ENCODE data around the gene TESPA1. TPM values are rescaled to one million over a fixed set of nuclear protein-coding genes. Genes with fewer than 3 reads are reported as not detected.

TESPA1 gene
- total RNA-seq, 4 donors from 2014 or later, result 1.2 to 9.6 (median 4.5) TPM

GRCh38 chr12:54934419-54934818 is 50.1 kb downstream of the TESPA1 start:
- peaks cover 0 to 9% (median 0%) of the 10 kb centered on the region in 4 donors for H3K9me3 ChIP-seq
- H3K27ac ChIP-seq, result no peak overlapping the region
- DNase-seq, result no peak
- no peaks in the 10 kb centered on the region for H3K36me3 ChIP-seq
- H3K4me3 ChIP-seq, result no peak overlapping the region
- TF ChIP-seq POLR2A (IDR thresholded peaks at IDR 0.05) (no peak), CTCF (IDR thresholded peaks at IDR 0.05) (no peak)
- H3K4me1 ChIP-seq, result peaks cover 0 to 6% (median 0%) of the 10 kb centered on the region in 4 donors
- no peaks in the 10 kb centered on the region for H3K27me3 ChIP-seq

GRCh38 chr12:54933376-54933775 is 51.2 kb downstream of the TESPA1 start:
- H3K4me1 ChIP-seq, result peaks cover 0 to 6% (median 0%) of the 10 kb centered on the region in 4 donors
- no peaks in the 10 kb centered on the region for H3K36me3 ChIP-seq
- TF ChIP-seq POLR2A (IDR thresholded peaks at IDR 0.05) (no peak), CTCF (IDR thresholded peaks at IDR 0.05) (no peak)
- H3K4me3 ChIP-seq, result no peak overlapping the region
- no peaks in the 10 kb centered on the region for H3K27me3 ChIP-seq
- H3K9me3 ChIP-seq, result peaks cover 0 to 9% (median 0%) of the 10 kb centered on the region in 4 donors
- no peak overlapping the region for H3K27ac ChIP-seq
- DNase-seq, result no peak

- no peak for DNase-seq
- Histone ChIP-seq H3K4me3 (no peak overlapping the region), H3K36me3 (no peaks in the 10 kb centered on the region), H3K27me3 (no peaks in the 10 kb centered on the region), H3K27ac (no peak overlapping the region), H3K4me1 (peaks cover 0 to 6% (median 0%) of the 10 kb centered on the region in 4 donors), H3K9me3 (peaks cover 0 to 9% (median 0%) of the 10 kb centered on the region in 4 donors)
- TF ChIP-seq CTCF (IDR thresholded peaks at IDR 0.05), result no peak
- TF ChIP-seq POLR2A (IDR thresholded peaks at IDR 0.05), result no peak
Measured at GRCh38 chr12:54932691-54933090, 51.9 kb downstream of the TESPA1 start.

- H3K4me3 ChIP-seq, result no peak overlapping the region
- no peak for DNase-seq
- H3K9me3 ChIP-seq, result peaks cover 0 to 9% (median 0%) of the 10 kb centered on the region in 4 donors
- peaks cover 0 to 6% (median 0%) of the 10 kb centered on the region in 4 donors for H3K4me1 ChIP-seq
- no peak overlapping the region for H3K27ac ChIP-seq
- H3K27me3 ChIP-seq, result no peaks in the 10 kb centered on the region
- H3K36me3 ChIP-seq, result no peaks in the 10 kb centered on the region
- TF ChIP-seq POLR2A (IDR thresholded peaks at IDR 0.05) (no peak), CTCF (IDR thresholded peaks at IDR 0.05) (no peak)
Measured at GRCh38 chr12:54932038-54932437, 52.5 kb downstream of the TESPA1 start.

- H3K4me1 ChIP-seq, result no peaks in the 10 kb centered on the region
- TF ChIP-seq POLR2A (IDR thresholded peaks at IDR 0.05), result no peak
- no peak for TF ChIP-seq CTCF (IDR thresholded peaks at IDR 0.05)
- H3K27ac ChIP-seq, result no peak overlapping the region
- no peak for DNase-seq
- H3K36me3 ChIP-seq, result no peaks in the 10 kb centered on the region
- H3K27me3 ChIP-seq, result no peaks in the 10 kb centered on the region
- H3K9me3 ChIP-seq, result peaks cover 0 to 9% (median 0%) of the 10 kb centered on the region in 4 donors
- H3K4me3 ChIP-seq, result no peak overlapping the region
Measured at GRCh38 chr12:54929998-54930397, 54.6 kb downstream of the TESPA1 start.

GRCh38 chr12:54926246-54926645 is 58.3 kb downstream of the TESPA1 start:
- H3K27ac ChIP-seq, result no peak overlapping the region
- peaks cover 0 to 9% (median 0%) of the 10 kb centered on the region in 4 donors for H3K9me3 ChIP-seq
- H3K4me1 ChIP-seq, result no peaks in the 10 kb centered on the region
- no peaks in the 10 kb centered on the region for H3K27me3 ChIP-seq
- TF ChIP-seq POLR2A (IDR thresholded peaks at IDR 0.05) (no peak), CTCF (IDR thresholded peaks at IDR 0.05) (no peak)
- no peaks in the 10 kb centered on the region for H3K36me3 ChIP-seq
- no peak overlapping the region for H3K4me3 ChIP-seq
- no peak for DNase-seq
